OCI-LY7 (cell line): ENCODE measurements around the gene ABCC8. TPM values are rescaled to one million over a fixed set of nuclear protein-coding genes. Genes with fewer than 3 reads are reported as not detected.
"Not testable (repeated sequence)": the region's sequence is repeated elsewhere in the genome, so short reads cannot be mapped to it uniquely, and the experiment has no call there.

ENCODE experiments used
- BruUV-seq: library from RNA; stranded (reverse); fragments of 400-500 nt; replicated peaks from 2 replicates; lab custom pipeline; 2021; lab: Mats Ljungman, UMichigan
- CTCF ChIA-PET: fragments of 300-600 bp; sonication (Branson Sonifier 250); formaldehyde crosslinking; loops from one replicate; lab custom pipeline; 2022; ENCODE audit warnings: antibody characterized with exemption; ENCODE audit not compliant: unreplicated experiment; lab: Charles Lee
- POLR2A ChIA-PET: fragments of 300-600 bp; sonication (Branson Sonifier 250); formaldehyde crosslinking; loops from one replicate; lab custom pipeline; 2022; ENCODE audit warnings: antibody characterized with exemption; lab: Charles Lee
- DNase-seq: peaks from one replicate; pipeline ENCODE4 v3.0.0-alpha.2; 2015; ENCODE audit warnings: low spot score
- H2AFZ ChIP-seq: fragments of 200-600 bp; sonication (generic), shearing (Covaris generic); 2 replicates; pipeline ENCODE4 v1.6.1; 2014; ENCODE audit warnings: mild to moderate bottlenecking, antibody characterized with exemption, low read length, moderate library complexity
- H3K27ac ChIP-seq: fragments of 200-600 bp; sonication (generic); 2 replicates; pipeline ENCODE4 v1.5.1; 2014; ENCODE audit warnings: mixed run types, low read depth, mild to moderate bottlenecking, moderate library complexity, low read length, inconsistent platforms; ENCODE audit not compliant: poor library complexity, severe bottlenecking
- H3K36me3 ChIP-seq: fragments of 200-600 bp; sonication (generic); 2 replicates; pipeline ENCODE4 v1.6.1; 2014; ENCODE audit warnings: mild to moderate bottlenecking, antibody characterized with exemption, low read length, moderate library complexity, mixed read lengths; ENCODE audit not compliant: insufficient read depth
- H3K4me1 ChIP-seq: fragments of 200-600 bp; sonication (generic); 2 replicates; pipeline ENCODE4 v1.5.1; 2014; ENCODE audit warnings: mild to moderate bottlenecking, low read length; ENCODE audit not compliant: insufficient read depth, poor library complexity, severe bottlenecking
- H3K4me2 ChIP-seq: fragments of 200-600 bp; sonication (generic); 2 replicates; pipeline ENCODE4 v1.6.1; 2014; ENCODE audit warnings: mild to moderate bottlenecking, low read length
- H3K4me3 ChIP-seq: fragments of 200-600 bp; sonication (generic); 2 replicates; pipeline ENCODE4 v1.5.1; 2014; ENCODE audit warnings: mild to moderate bottlenecking, low read depth, low read length; ENCODE audit not compliant: poor library complexity, severe bottlenecking
- H3K79me2 ChIP-seq: fragments of 200-600 bp; sonication (generic); 2 replicates; pipeline ENCODE4 v1.6.1; 2016; ENCODE audit warnings: low read depth, mild to moderate bottlenecking, low read length, moderate library complexity, mixed read lengths; ENCODE audit not compliant: insufficient read depth
- H3K9me2 ChIP-seq: fragments of 200-600 bp; sonication (generic); 2 replicates; pipeline ENCODE4 v1.6.1; 2016; ENCODE audit warnings: mild to moderate bottlenecking, low read length, mixed read lengths; ENCODE audit not compliant: insufficient read depth
- H3K9me3 ChIP-seq: fragments of 200-600 bp; sonication (generic); 2 replicates; pipeline ENCODE4 v1.6.1; 2014; ENCODE audit warnings: mild to moderate bottlenecking, mixed run types, low read length, mixed read lengths
- H4K20me1 ChIP-seq: fragments of 200-600 bp; sonication (generic); 2 replicates; pipeline ENCODE4 v1.6.1; 2014; ENCODE audit warnings: mild to moderate bottlenecking, antibody characterized with exemption, low read length, moderate library complexity, mixed read lengths; ENCODE audit not compliant: insufficient read depth
- CTCF ChIP-seq: fragments of 200-600 bp; sonication (generic); conservative IDR thresholded peaks from 2 replicates; pipeline ENCODE4 v1.5.1; 2014; ENCODE audit warnings: mild to moderate bottlenecking, antibody characterized with exemption, low read length, moderate library complexity, mixed read lengths
- EZH2phosphoT487 ChIP-seq: fragments of 200-600 bp; sonication (generic); IDR thresholded peaks from 2 replicates; pipeline ENCODE4 v1.6.1; 2018; ENCODE audit warnings: low read depth, borderline replicate concordance, mild to moderate bottlenecking, mixed run types, antibody characterized with exemption, low read length, moderate library complexity, mixed read lengths
- intact Hi-C: fragments of 100-400 bp; cut with micrococcal nuclease; formaldehyde crosslinking; loops from one replicate; pipeline ENCODE4 v1.10.0; 2022; ENCODE audit not compliant: unreplicated experiment
- total RNA-seq, 2 experiments: library from RNA; depleted of rRNA in 1 of 2; stranded (reverse); fragments of >200 nt in 1 of 2; shearing (Covaris generic) in 1 of 2; gene quantifications; 2 replicates each; pipeline ENCODE4 v1.2.3, GENCODE V29; 2014 to 2022

The ABCC8 gene
- total RNA-seq, 2 experiments from 2014 or later = not detected

- no peaks in the 10 kb centered on the region for H3K36me3 ChIP-seq
- no peaks in the 10 kb centered on the region for H3K9me3 ChIP-seq
- no TSS peak for BruUV-seq
- no peaks in the 10 kb centered on the region for H4K20me1 ChIP-seq
- H3K4me2 ChIP-seq = no peak overlapping the region
- TF ChIP-seq EZH2phosphoT487 (no peak), CTCF (no peak)
- no peak overlapping the region for H3K27ac ChIP-seq
- no peaks in the 10 kb centered on the region for H3K4me1 ChIP-seq
- DNase-seq = no peak
- CTCF ChIA-PET = interaction anchor here (0.9 kb wide), 1 partner anchor 11 kb away, joined by 3 read pairs; no protein-coding TSS in a partner anchor
- intact Hi-C loops = no loop called here
- H3K9me2 ChIP-seq = no peaks in the 10 kb centered on the region
- H3K4me3 ChIP-seq = no peak overlapping the region
- POLR2A ChIA-PET = interaction anchor here (0.7 to 0.9 kb wide), 2 partner anchors 28 to 91 kb away, joined by 3 to 4 read pairs; no protein-coding TSS in a partner anchor
- no peaks in the 10 kb centered on the region for H3K79me2 ChIP-seq
- H2AFZ ChIP-seq = no peak overlapping the region
Observed at GRCh38 chr11:17428925-17429324, 47.7 kb downstream of the ABCC8 start.

GRCh38 chr11:17428261-17428660 lies 48.4 kb downstream of the ABCC8 start:
- Histone ChIP-seq H3K79me2 (no peaks in the 10 kb centered on the region), H3K9me3 (no peaks in the 10 kb centered on the region), H3K9me2 (no peaks in the 10 kb centered on the region), H3K4me2 (no peak overlapping the region), H4K20me1 (no peaks in the 10 kb centered on the region), H3K4me1 (no peaks in the 10 kb centered on the region), H3K27ac (no peak overlapping the region), H3K36me3 (no peaks in the 10 kb centered on the region), H2AFZ (no peak overlapping the region), H3K4me3 (no peak overlapping the region)
- intact Hi-C loops = no loop called here
- BruUV-seq = no TSS peak
- TF ChIP-seq EZH2phosphoT487 = no peak
- TF ChIP-seq CTCF = no peak
- ChIA-PET CTCF (interaction anchor here (0.9 kb wide), 1 partner anchor 10 kb away, joined by 3 read pairs; no protein-coding TSS in a partner anchor), POLR2A (no interaction called here)
- no peak for DNase-seq

- H3K9me2 ChIP-seq, CTCF ChIA-PET, H4K20me1 ChIP-seq, DNase-seq, H3K4me2 ChIP-seq, H3K79me2 ChIP-seq, H3K9me3 ChIP-seq, BruUV-seq, H3K4me1 ChIP-seq, H3K4me3 ChIP-seq, H2AFZ ChIP-seq, intact Hi-C loops, H3K36me3 ChIP-seq, H3K27ac ChIP-seq: not testable (repeated sequence)
- POLR2A ChIA-PET = interaction anchor here (0.7 kb wide), 1 partner anchor 26 kb away, joined by 3 read pairs; no protein-coding TSS in a partner anchor
Observed at GRCh38 chr11:17426233-17426632, 50.4 kb downstream of the ABCC8 start.
